HG03039 (cell line): ENCODE data around the gene SSNA1.
A peak's percentile ranks its signal among the peaks of the same experiment; 100 is the strongest.

Source experiments
- ATAC-seq: cut with Tn5 transposase; IDR thresholded peaks from one replicate; pipeline ENCODE4 v1.9.1; 2021; ENCODE audit warnings: mild to moderate bottlenecking, moderate library complexity; ENCODE audit not compliant: unreplicated experiment

The SSNA1 gene

GRCh38 chr9:137188490-137189296 lies at the start of gene SSNA1, which contains the start of gene ANAPC2:
SSNA1 (plus strand) TSS chr9:137188676; CDS start chr9:137188727, 51 bp downstream.
ANAPC2 (minus strand) TSS chr9:137188560; CDS start chr9:137188532, 28 bp downstream.
- ATAC-seq: peak; percentile 68

GRCh38 chr9:137138722-137139467 lies 49.6 kb upstream of the SSNA1 start, which contains the start of gene GRIN1:
GRIN1 (plus strand) TSS chr9:137139154; CDS start chr9:137139487, 333 bp downstream.
- no peak for ATAC-seq

GRCh38 chr9:137139468-137140150 lies 48.9 kb upstream of the SSNA1 start:
- no peak for ATAC-seq

GRCh38 chr9:137140151-137141012 lies 48.1 kb upstream of the SSNA1 start:
- ATAC-seq: no peak

- no peak for ATAC-seq
These were observed 47.2 kb upstream of the SSNA1 start for GRCh38 chr9:137141050-137141810.

GRCh38 chr9:137141976-137142936 lies 46.2 kb upstream of the SSNA1 start:
- no peak for ATAC-seq

GRCh38 chr9:137143459-137143858 lies 45.0 kb upstream of the SSNA1 start:
- no peak for ATAC-seq

GRCh38 chr9:137145731-137146526 lies 42.5 kb upstream of the SSNA1 start:
- ATAC-seq: no peak

GRCh38 chr9:137146527-137146918 lies 42.0 kb upstream of the SSNA1 start:
- no peak for ATAC-seq

- no peak for ATAC-seq
These were observed 41.2 kb upstream of the SSNA1 start for GRCh38 chr9:137147091-137147792.

GRCh38 chr9:137147793-137148160 lies 40.7 kb upstream of the SSNA1 start:
- ATAC-seq: no peak

GRCh38 chr9:137148242-137148641 lies 40.2 kb upstream of the SSNA1 start:
- ATAC-seq: no peak

GRCh38 chr9:137148661-137149060 lies 39.8 kb upstream of the SSNA1 start:
- ATAC-seq: no peak

- ATAC-seq: no peak
These were observed 39.1 kb upstream of the SSNA1 start for GRCh38 chr9:137149363-137149762.

GRCh38 chr9:137149942-137150616 lies 38.4 kb upstream of the SSNA1 start:
- peak; percentile 20 for ATAC-seq

- peak; percentile 37 for ATAC-seq
These were observed 37.6 kb upstream of the SSNA1 start for GRCh38 chr9:137150617-137151457.
